ENCODE measurements around the gene DRC1. TPM values are rescaled to one million over a fixed set of nuclear protein-coding genes. Genes with fewer than 3 reads are reported as not detected.

DRC1 gene
- total RNA-seq, 1 donor from 2014 or later, result not detected

GRCh38 chr2:26444236-26444635 is 42.5 kb downstream of the DRC1 start:
- DNase-seq (ENCODE audit: low read depth in 2 of 2), result no peak

DNA sequence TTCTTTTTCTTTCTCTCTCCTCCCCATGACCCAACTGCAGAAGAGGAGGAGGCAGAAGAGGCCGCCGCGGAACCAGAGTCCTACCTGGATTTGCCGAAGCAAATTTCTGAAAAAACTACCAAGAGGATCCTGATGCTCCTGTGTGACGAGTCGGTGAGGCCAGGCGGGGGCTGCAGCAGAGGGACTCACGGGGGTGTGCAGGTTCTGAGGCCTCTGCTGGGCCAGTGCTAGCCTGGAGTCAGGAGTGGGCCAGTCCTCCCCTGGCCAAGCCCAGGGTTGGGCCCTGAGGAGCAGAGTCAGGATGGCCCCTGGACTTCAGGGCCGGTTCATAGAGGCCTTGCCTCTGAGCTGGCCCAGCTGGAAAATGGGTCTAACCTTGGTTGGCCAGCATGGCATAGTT is 46.9 kb downstream of the DRC1 start:
- DNase-seq (ENCODE audit: low read depth in 2 of 2), result no peak

DNA sequence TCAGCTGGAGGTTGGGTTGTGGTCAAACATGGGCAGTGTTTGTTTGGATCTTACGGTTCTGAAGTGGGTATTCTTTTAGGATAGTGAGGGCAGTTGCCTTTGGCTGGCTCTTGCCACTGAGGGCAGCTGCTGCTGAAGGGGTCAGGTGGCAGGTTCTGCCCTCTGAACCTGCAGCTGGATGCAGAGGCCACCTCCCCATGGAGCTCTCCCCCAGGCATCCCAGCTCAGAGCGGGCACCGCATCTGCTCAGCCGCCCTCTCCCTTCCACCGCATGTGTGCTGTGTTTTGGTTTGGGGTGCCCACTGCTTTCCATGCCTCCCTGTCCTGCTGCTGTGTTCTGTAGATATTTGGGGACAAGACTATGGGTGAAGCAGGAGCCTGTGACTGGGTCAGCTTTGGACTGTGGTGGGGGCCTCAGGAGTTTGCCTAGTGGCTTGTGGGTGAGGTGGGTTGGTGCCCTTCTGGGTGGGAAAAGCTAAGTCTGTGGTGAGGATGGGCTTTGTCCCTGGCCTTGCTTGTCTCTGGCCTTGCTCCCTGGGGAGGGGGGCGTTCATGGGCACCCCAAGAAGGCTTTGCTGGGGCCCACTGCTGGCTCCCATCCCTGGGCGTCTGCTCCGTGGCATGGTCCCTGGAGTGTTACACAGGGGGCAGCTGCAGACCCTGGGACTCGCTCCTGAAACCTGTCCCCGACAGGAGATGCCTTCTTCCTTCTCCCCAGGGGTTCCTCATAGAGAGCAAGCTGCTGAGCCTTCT is 47.7 kb downstream of the DRC1 start:
- DNase-seq (ENCODE audit: low read depth in 2 of 2), result no peak

- DNase-seq (ENCODE audit: low read depth in 2 of 2), result no peak
Measured at GRCh38 chr2:26450031-26450635, 48.4 kb downstream of the DRC1 start.

- no peak for DNase-seq (ENCODE audit: low read depth in 2 of 2)
Measured at GRCh38 chr2:26451700-26452099, 50.0 kb downstream of the DRC1 start.

- peak in 1 of 2 donors; percentile 75 for DNase-seq (ENCODE audit: low read depth in 2 of 2)
Measured at GRCh38 chr2:26453421-26454329, 52.0 kb downstream of the DRC1 start.

- no peak for DNase-seq (ENCODE audit: low read depth in 2 of 2)
Measured at GRCh38 chr2:26454561-26455001, 52.9 kb downstream of the DRC1 start.

DNA sequence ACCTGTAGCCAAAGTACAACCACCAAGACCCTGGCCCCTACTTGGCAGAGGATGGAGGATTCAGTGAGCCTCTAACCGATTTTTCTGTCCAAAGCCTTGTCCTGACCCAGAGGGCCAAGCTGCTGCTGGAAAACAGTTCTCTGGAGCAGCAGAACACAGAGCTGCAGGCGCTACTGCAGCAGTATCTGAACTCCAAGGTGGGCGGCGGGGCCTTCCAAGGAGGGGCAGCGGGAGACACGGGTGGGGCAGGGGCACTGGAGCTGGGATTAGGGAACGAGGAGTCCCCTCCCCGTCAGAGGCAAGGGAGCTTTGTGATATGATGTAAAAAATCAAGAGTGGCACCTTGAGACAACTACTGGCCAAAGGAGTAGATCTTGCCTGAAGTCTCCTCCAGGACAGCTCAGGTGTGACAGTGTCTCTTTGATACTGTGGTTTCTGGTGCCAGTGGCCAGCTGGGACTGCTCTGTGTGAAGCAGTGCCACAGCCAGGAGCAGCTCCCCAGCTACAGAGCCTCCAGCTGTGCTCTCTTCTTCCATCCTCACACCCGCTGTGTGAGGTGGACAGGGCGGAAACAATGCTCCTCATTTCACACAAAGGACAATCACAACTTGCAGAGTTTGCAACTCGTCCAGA is 53.4 kb downstream of the DRC1 start:
- no peak for DNase-seq (ENCODE audit: low read depth in 2 of 2)

DNA sequence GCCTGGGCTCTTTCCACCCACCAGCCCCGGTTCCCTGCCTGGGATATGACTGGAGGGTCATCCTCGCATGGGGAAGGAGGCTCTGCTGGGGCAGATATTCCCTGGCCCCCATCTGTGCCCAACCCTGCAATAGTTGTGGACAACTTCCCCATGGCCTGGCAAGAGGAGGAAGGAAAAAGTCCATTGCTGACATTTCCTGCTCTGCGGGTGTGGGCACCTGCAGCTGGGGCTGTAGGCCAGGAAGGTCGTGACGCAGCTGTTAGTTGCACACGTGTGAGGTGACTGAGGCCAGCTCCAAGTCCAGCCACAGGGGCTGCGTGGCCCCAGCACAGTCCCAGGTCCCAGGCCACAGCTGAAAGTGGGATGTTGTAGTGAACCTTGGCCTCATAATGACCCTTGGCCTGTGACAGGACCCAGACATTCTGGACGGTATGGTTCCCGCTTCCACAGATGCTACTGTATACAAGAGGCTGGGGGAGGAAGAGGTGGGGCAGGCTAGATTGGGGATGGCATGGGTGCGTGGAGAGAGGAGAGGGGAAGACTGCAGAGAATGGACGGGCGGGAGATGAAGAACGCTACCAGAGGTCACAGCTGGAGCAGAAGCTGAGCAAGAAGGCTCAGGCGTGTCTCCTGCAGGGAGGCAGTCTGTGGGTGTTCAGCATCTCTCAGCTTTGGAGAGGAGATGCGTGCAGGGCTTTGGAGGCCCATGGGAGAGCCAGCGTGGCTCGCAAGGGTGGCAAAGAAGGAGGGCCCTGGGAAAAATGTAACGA is 54.1 kb downstream of the DRC1 start:
- peak; percentile 28 to 85 for DNase-seq (ENCODE audit: low read depth in 2 of 2)

- DNase-seq (ENCODE audit: low read depth in 2 of 2), result no peak
Measured at GRCh38 chr2:26456440-26457250, 54.9 kb downstream of the DRC1 start.

- DNase-seq (ENCODE audit: low read depth in 2 of 2), result no peak
Measured at GRCh38 chr2:26457251-26457666, 55.5 kb downstream of the DRC1 start.

DNA sequence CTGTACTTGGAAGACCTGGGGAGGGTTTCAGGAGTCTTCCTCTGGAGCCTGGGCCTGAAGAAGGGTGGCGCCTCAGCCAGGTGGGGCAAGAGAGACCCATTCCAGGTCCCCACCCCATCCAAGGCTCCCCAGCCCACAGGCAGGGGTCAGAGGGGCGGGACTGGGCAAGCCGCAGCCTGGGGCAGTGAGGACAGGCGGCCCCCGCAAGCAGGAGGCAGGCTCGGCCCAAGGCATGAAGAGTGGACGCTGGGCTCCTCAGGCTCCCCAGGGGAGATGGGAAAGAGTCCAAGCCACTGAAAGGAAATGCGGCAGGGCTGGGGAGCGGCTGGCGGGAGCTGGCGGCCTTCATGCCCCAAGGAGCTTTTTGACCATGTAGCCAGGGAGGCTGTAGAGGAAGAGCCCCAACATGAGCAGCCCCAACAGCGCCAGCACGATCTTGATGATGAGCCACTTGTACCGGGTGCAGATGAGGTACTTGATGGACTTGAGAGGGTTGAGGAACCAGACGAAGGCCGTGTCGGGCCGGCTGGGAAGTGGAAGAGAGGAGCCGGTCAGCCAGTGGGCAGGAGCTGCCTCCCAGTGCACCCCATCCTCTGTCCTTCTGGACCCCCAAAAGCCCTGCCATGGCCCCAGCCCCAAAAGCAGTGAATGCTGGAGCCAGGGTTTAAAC is 56.1 kb downstream of the DRC1 start:
- DNase-seq (ENCODE audit: low read depth in 2 of 2), result no peak

DNA sequence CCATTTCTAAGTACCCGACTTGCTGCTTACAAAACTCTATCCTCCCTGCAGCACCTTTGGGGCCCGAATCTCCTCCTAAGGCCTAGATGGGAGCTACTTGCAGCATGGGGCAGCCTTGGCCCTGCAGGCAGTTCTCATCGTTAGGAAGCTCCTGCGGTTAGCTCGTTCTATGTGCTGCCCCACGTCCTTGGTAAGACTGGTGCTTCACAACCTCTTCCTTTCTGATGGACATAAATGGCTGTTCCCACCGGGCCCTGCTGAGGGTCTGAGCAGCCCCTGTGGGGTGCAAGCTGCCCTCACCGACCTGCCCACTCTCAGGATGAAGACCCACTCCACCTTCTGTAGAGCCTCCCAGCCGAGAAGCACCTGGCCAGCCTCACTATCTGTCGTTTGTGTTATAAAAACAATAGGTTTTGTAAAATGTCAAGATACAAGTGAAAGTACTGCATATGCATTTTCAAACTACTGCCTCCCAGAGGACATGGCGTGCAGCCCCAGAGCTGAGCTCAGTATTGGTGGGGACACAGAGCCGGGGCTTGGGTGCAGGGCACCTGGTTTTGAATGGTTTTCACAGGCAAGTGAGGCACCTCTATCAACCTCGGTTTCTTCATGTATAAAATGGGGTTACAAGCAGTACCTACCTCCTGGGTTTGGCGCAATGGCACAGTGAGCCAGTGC is 56.8 kb downstream of the DRC1 start:
- no peak for DNase-seq (ENCODE audit: low read depth in 2 of 2)

GRCh38 chr2:26459991-26460612 is 58.4 kb downstream of the DRC1 start:
- no peak for DNase-seq (ENCODE audit: low read depth in 2 of 2)

DNA sequence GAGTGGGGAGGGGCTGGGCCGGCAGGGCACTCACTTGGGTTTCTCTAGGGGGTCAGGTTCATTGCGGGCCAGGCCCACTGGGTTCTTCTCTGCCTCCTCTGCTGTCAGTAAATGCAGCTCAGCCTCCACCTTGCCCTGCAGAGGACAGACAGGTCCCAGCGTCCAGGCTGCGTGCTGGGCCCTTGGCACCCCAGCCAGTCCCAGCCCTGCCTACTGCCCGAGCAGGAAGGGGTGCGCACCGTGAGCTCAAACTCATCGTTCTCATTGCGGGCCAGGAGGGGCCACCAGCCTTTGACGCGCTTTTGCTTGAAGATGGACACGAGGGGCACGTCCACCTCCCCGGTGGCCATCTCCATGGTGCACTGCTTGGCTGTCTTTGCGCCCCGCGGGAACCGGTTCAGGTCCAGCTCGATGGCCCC is 58.9 kb downstream of the DRC1 start:
- no peak for DNase-seq (ENCODE audit: low read depth in 2 of 2)

GRCh38 chr2:26461601-26462023 is 59.9 kb downstream of the DRC1 start:
- DNase-seq (ENCODE audit: low read depth in 2 of 2), result no peak

- no peak for DNase-seq (ENCODE audit: low read depth in 2 of 2)
Measured at GRCh38 chr2:26462100-26462499, 60.4 kb downstream of the DRC1 start.

DNA sequence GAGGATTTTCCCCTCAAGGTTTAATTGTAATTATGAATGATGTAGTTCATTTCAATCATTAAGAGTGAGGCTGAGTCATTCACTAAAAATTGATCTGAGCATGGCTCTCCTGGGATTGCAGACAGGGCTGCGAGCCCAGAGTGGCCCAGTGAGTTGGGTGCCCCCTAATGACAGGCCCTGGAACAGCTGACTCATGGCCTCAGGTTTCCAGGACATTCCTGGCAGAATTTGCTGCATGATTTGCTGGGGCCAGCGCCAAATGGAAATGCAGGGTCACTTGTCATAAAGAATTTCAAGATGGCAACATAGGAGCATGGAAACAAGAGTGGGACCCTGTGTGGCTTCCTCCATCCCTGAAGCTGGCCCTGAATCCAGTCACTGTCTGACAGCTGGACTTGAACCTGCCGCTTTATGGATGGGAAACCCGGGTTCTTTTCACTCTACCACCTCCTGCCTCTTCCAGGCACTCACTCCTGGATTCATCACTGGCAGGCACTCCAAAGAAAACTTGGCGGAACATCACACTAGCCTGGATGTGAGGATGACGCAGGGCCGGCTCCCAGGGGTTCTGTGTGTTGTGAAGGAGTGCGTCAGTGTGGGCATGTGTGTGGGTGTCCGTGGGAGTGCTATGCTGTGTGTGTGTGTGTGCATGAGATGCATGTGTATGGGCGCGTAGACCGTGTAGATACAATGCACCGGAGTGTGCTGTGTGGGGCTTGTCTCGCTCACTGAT is 61.0 kb downstream of the DRC1 start:
- peak; percentile 50 to 80 for DNase-seq (ENCODE audit: low read depth in 2 of 2)
